ENCODE results near the gene KRTAP4-5. TPM values are rescaled to one million over a fixed set of nuclear protein-coding genes. Genes with fewer than 3 reads are reported as not detected.

KRTAP4-5 gene
- polyA plus RNA-seq, 1 donor (not counting 4 experiments of a cell fraction or from before 2014, with no cell fraction given): not detected

DNA sequence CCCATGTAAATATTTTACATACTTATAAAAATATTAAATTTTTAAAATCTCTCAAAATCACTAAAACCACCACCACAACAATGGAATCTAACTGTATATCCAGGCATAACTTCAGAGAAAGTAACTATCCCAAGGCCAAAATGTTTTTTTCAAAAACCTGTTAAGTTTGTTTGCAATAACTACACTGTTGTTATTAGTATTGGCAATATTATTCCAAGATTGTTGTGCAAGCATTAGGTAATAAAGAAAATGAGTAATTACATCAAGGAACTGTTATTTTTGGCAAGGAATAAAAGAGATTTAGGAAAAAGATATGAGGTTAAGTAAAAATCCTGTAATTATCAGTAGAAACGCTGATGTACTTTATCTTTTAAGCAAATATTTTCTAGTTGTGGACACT is 22.3 kb downstream of the KRTAP4-5 start:
- H3K27ac ChIP-seq (ENCODE audit: control insufficient read depth, insufficient read depth, low read length): no peak overlapping the region
- no peaks in the 10 kb centered on the region for H3K36me3 ChIP-seq (ENCODE audit: control insufficient read depth in 2 of 2, extremely low read depth in 1 of 2, insufficient read depth in 2 of 2, low read length in 2 of 2)
- TF ChIP-seq, protein P1, sequence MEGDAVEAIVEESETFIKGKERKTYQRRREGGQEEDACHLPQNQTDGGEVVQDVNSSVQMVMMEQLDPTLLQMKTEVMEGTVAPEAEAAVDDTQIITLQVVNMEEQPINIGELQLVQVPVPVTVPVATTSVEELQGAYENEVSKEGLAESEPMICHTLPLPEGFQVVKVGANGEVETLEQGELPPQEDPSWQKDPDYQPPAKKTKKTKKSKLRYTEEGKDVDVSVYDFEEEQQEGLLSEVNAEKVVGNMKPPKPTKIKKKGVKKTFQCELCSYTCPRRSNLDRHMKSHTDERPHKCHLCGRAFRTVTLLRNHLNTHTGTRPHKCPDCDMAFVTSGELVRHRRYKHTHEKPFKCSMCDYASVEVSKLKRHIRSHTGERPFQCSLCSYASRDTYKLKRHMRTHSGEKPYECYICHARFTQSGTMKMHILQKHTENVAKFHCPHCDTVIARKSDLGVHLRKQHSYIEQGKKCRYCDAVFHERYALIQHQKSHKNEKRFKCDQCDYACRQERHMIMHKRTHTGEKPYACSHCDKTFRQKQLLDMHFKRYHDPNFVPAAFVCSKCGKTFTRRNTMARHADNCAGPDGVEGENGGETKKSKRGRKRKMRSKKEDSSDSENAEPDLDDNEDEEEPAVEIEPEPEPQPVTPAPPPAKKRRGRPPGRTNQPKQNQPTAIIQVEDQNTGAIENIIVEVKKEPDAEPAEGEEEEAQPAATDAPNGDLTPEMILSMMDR (optimal IDR thresholded peaks at IDR 0.05 in 1 of 3, IDR thresholded peaks at IDR 0.05 in 1 of 3, conservative IDR thresholded peaks at IDR 0.05 in 1 of 3; ENCODE audit: extremely low read depth in 1 of 3, insufficient read depth in 2 of 3, low read length in 3 of 3): no peak
- TF ChIP-seq EZH2 (IDR thresholded peaks at IDR 0.05; ENCODE audit: low read length): no peak
- no peaks in the 10 kb centered on the region for H3K9me1 ChIP-seq (ENCODE audit: control insufficient read depth, extremely low read depth, insufficient read depth, low read length)
- no peaks in the 10 kb centered on the region for H4K20me1 ChIP-seq (ENCODE audit: control insufficient read depth, extremely low read depth, insufficient read depth, low read length)
- H3K4me1 ChIP-seq (ENCODE audit: control insufficient read depth, extremely low read depth, insufficient read depth, low read length): peaks cover 19% of the 10 kb centered on the region
- dilution Hi-C loops (cut with MboI; ENCODE audit: extremely low pct_ligation_motif_present, low sequenced_read_pairs): no loop called here
- no peak overlapping the region for H2AFZ ChIP-seq (ENCODE audit: control insufficient read depth, low read length)
- no peaks in the 10 kb centered on the region for H3K27me3 ChIP-seq (ENCODE audit: control insufficient read depth, extremely low read depth, insufficient read depth, low read length)
- H3K9ac ChIP-seq (ENCODE audit: control insufficient read depth, extremely low read depth, insufficient read depth, low read length): no peak overlapping the region
- H3K9me3 ChIP-seq (ENCODE audit: control insufficient read depth, low read depth, low read length): no peaks in the 10 kb centered on the region
- DNase-seq (ENCODE audit: low read depth, low spot score) (no peak), FAIRE-seq (no peak)
- H3K4me3 ChIP-seq (ENCODE audit: control insufficient read depth in 2 of 3, extremely low read depth in 1 of 3, insufficient read depth in 2 of 3, low read depth in 1 of 3, low read length in 3 of 3): no peak overlapping the region
- no peaks in the 10 kb centered on the region for H3K79me2 ChIP-seq (ENCODE audit: control insufficient read depth, insufficient read depth, low read length)
- no peak overlapping the region for H3K4me2 ChIP-seq (ENCODE audit: control insufficient read depth, extremely low read depth, insufficient read depth, low read depth, low read length)

DNA sequence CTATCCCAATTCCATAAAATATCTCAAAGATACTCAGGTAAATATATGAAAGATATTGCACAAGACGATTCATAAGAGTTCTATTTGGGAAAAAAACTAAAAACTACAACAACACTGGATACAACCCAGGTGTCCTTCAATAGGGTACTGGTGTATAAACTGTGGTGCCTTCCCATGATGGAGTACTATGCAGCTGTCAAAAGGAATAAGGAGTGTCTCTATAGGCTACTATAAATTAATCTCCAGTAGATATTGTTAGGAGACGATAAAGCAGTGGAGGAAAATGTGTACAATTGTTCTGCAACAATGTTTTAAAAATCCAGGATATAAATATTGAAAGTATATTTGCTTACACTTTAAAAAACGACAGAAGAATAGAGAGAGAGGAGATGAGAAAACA is 23.2 kb downstream of the KRTAP4-5 start:
- H3K4me2 ChIP-seq (ENCODE audit: control insufficient read depth, extremely low read depth, insufficient read depth, low read depth, low read length): no peak overlapping the region

More for the DNA sequence above, 23.2 kb downstream of the KRTAP4-5 start:
- Histone ChIP-seq H4K20me1 (ENCODE audit: control insufficient read depth, extremely low read depth, insufficient read depth, low read length) (no peaks in the 10 kb centered on the region), H3K79me2 (ENCODE audit: control insufficient read depth, insufficient read depth, low read length) (no peaks in the 10 kb centered on the region), H3K4me1 (ENCODE audit: control insufficient read depth, extremely low read depth, insufficient read depth, low read length) (peaks cover 10% of the 10 kb centered on the region), H3K9me1 (ENCODE audit: control insufficient read depth, extremely low read depth, insufficient read depth, low read length) (no peaks in the 10 kb centered on the region), H3K27ac (ENCODE audit: control insufficient read depth, insufficient read depth, low read length) (no peak overlapping the region), H3K4me3 (ENCODE audit: control insufficient read depth in 2 of 3, extremely low read depth in 1 of 3, insufficient read depth in 2 of 3, low read depth in 1 of 3, low read length in 3 of 3) (no peak overlapping the region), H3K36me3 (ENCODE audit: control insufficient read depth in 2 of 2, extremely low read depth in 1 of 2, insufficient read depth in 2 of 2, low read length in 2 of 2) (no peaks in the 10 kb centered on the region), H3K9ac (ENCODE audit: control insufficient read depth, extremely low read depth, insufficient read depth, low read length) (no peak overlapping the region), H3K27me3 (ENCODE audit: control insufficient read depth, extremely low read depth, insufficient read depth, low read length) (no peaks in the 10 kb centered on the region), H2AFZ (ENCODE audit: control insufficient read depth, low read length) (no peak overlapping the region), H3K9me3 (ENCODE audit: control insufficient read depth, low read depth, low read length) (no peaks in the 10 kb centered on the region)
- FAIRE-seq: no peak
- no peak for DNase-seq (ENCODE audit: low read depth, low spot score)
- TF ChIP-seq, protein P1 (optimal IDR thresholded peaks at IDR 0.05 in 1 of 3, IDR thresholded peaks at IDR 0.05 in 1 of 3, conservative IDR thresholded peaks at IDR 0.05 in 1 of 3; ENCODE audit: extremely low read depth in 1 of 3, insufficient read depth in 2 of 3, low read length in 3 of 3): no peak
- TF ChIP-seq EZH2 (IDR thresholded peaks at IDR 0.05; ENCODE audit: low read length): no peak
- dilution Hi-C loops (cut with MboI; ENCODE audit: extremely low pct_ligation_motif_present, low sequenced_read_pairs): no loop called here
